ENCODE measurements around the gene ATXN10. TPM values are rescaled to one million over a fixed set of nuclear protein-coding genes. Genes with fewer than 3 reads are reported as not detected.

ATXN10 gene
- total and polyA plus RNA-seq, 2 of the 8 experiments (the other 6 are each of a cell fraction or from before 2014, with no cell fraction given) = 134 to 210 TPM

DNA sequence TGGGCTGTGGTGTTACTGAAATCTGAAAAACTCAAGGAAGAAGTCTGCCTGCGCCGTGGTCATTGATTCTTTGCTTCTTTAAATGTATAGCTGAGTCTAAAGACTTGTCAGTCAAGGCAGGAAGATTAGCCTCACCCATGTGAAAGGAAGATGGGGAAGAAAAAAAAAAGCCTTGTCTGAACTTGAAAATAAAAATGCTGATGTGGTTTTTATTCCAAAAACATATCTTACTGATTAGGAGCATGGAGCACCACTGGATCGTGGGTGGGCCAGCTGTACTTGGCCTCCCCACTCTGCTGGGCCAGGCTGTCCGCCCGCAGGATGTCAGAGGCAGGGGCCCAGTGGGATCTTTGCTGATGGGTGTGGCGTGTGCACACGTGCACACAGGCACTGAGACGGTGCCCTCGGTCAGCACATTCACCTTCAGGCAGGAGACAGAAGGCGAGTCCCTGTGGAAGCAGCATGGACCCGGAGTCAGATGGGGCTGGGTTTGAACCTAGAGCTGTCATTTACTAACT lies 193.4 kb downstream of the ATXN10 start:
- FAIRE-seq = no peak
- CTCF ChIA-PET (ENCODE audit: partially characterized antibody) = interaction anchor here (0.6 to 7.9 kb wide), 43 partner anchors 9 to 1576 kb away, joined by 3 to 78 read pairs (median 6); partner anchors contain the start of gene ARHGAP8
- WGBS, 2 experiments (ENCODE audit: extremely low coverage in 1 of 2, insufficient coverage in 1 of 2, insufficient read length in 1 of 2, insufficient replicate concordance in 2 of 2, low coverage in 1 of 2, low lambda C conversion rate in 2 of 2, missing lambda C conversion rate in 1 of 2) = 87% methylated on average over 11 of the region's 11 CpGs; no CpG with 5 or more reads in 1 of the 2 experiments

More for the DNA sequence above, 193.4 kb downstream of the ATXN10 start:
- no peak for TF ChIP-seq CTCF (IDR thresholded peaks at IDR 0.05; ENCODE audit: control extremely low read depth in 1 of 3, insufficient read depth in 1 of 3, low read depth in 1 of 3, low read length in 3 of 3)
- Histone ChIP-seq H2BK120ac (replicated peaks; ENCODE audit: low read depth, low read length) (no peak overlapping the region), H3K79me2 (ENCODE audit: control insufficient read depth in 1 of 2, insufficient read depth in 2 of 2, low read length in 2 of 2) (no peaks in the 10 kb centered on the region), H3K18ac (ENCODE audit: extremely low read depth, low read length) (no peak overlapping the region), H3K4me3 (ENCODE audit: extremely low read depth in 1 of 4, insufficient read depth in 2 of 4, low read depth in 3 of 4, low read length in 4 of 4) (no peak overlapping the region), H3K9me3 (ENCODE audit: insufficient read depth in 2 of 2, low read depth in 1 of 2, low read length in 1 of 2) (no peaks in the 10 kb centered on the region; a peak in 1 of 4 replicates), H3K14ac (ENCODE audit: insufficient read length) (no peak overlapping the region), H2AK5ac (ENCODE audit: low read depth, low read length) (no peak overlapping the region), H3K27me3 (replicated peaks in 1 of 4; ENCODE audit: control insufficient read depth in 3 of 4, extremely low read depth in 1 of 4, insufficient read depth in 3 of 4, low read length in 3 of 4) (peaks cover 25 to 57% (median 53%) of the 10 kb centered on the region in 4 experiments), H3K4ac (replicated peaks; ENCODE audit: insufficient read length, low read depth, low read length) (no peak overlapping the region), H2BK12ac (ENCODE audit: low read depth, low read length) (0 out of 2 replicates have a peak overlapping the region, but pooled peaks have one; percentile 23), H3K4me1 (replicated peaks in 1 of 4; ENCODE audit: control insufficient read depth in 3 of 4, insufficient read depth in 4 of 4, low read length in 3 of 4) (peaks cover 0 to 8% (median 1%) of the 10 kb centered on the region in 4 experiments; a peak in 5 of 7 replicates), H2BK5ac (ENCODE audit: low read depth, low read length) (no peak overlapping the region), H3K56ac (replicated peaks; ENCODE audit: insufficient read length, low read depth, low read length) (no peak overlapping the region), H4K8ac (ENCODE audit: extremely low read depth, insufficient read depth, low read length) (no peak overlapping the region), H4K5ac (ENCODE audit: insufficient read length, low read depth, low read length) (no peak overlapping the region), H3K27ac (ENCODE audit: low read depth, low read length) (no peak overlapping the region), H2BK15ac (ENCODE audit: low read length) (no peak overlapping the region), H3K23me2 (ENCODE audit: low read depth, low read length) (peaks cover 13% of the 10 kb centered on the region; the same call in 1 of the 2 replicates), H3K79me1 (ENCODE audit: low read depth, low read length) (no peaks in the 10 kb centered on the region; the same call in 1 of the 2 replicates), H3K23ac (ENCODE audit: insufficient read length) (no peak overlapping the region), H3K9ac (replicated peaks in 1 of 4; ENCODE audit: extremely low read depth in 1 of 4, low read depth in 3 of 4, low read length in 3 of 4) (no peak overlapping the region), H3K4me2 (ENCODE audit: insufficient read depth in 1 of 2, low read depth in 2 of 2, low read length in 2 of 2) (no peak overlapping the region), H4K91ac (replicated peaks; ENCODE audit: insufficient read length, low read length) (no peak overlapping the region), H2BK20ac (ENCODE audit: low read length) (no peak overlapping the region), H2AFZ (ENCODE audit: low read length) (no peak overlapping the region), H3K36me3 (ENCODE audit: control insufficient read depth in 2 of 4, insufficient read depth in 4 of 4, low read length in 3 of 4) (no peaks in the 10 kb centered on the region), H4K20me1 (replicated peaks in 1 of 2; ENCODE audit: control insufficient read depth in 1 of 2, insufficient read depth in 2 of 2, low read length in 2 of 2) (peaks cover 10 to 15% of the 10 kb centered on the region in 2 experiments)
- POLR2A ChIA-PET (ENCODE audit: partially characterized antibody) = interaction anchor here (1.1 kb wide), 1 partner anchor 13 kb away, joined by 4 read pairs; no protein-coding TSS in a partner anchor
- DNase-seq (ENCODE audit: low read depth in 1 of 2, low spot score in 2 of 2) = no peak

All from H1 (cell line).